ENCODE measurements around the gene HLA-DRB5.
"Not testable (repeated sequence)": the region's sequence is repeated elsewhere in the genome, so short reads cannot be mapped to it uniquely, and the experiment has no call there.

The HLA-DRB5 gene

GRCh38 chr6:32529697-32530430 is at the start of gene HLA-DRB5:
Gene HLA-DRB5 (minus strand): TSS chr6:32530287. CDS start chr6:32530224, 63 bp downstream.
- DNase-seq (ENCODE audit: low read depth): no peak

- DNase-seq (ENCODE audit: low read depth): no peak
Measured at GRCh38 chr6:32578962-32579361, 48.9 kb upstream of the HLA-DRB5 start.

GRCh38 chr6:32577493-32577892 is 47.4 kb upstream of the HLA-DRB5 start:
- DNase-seq (ENCODE audit: low read depth): not testable (repeated sequence)

GRCh38 chr6:32576250-32576649 is 46.2 kb upstream of the HLA-DRB5 start:
- no peak for DNase-seq (ENCODE audit: low read depth)

GRCh38 chr6:32570363-32570905 is 40.3 kb upstream of the HLA-DRB5 start:
- DNase-seq (ENCODE audit: low read depth): no peak

- no peak for DNase-seq (ENCODE audit: low read depth)
Measured at GRCh38 chr6:32568561-32568960, 38.5 kb upstream of the HLA-DRB5 start.

- no peak for DNase-seq (ENCODE audit: low read depth)
Measured at GRCh38 chr6:32566957-32567356, 36.9 kb upstream of the HLA-DRB5 start.

GRCh38 chr6:32565511-32565910 is 35.4 kb upstream of the HLA-DRB5 start:
- no peak for DNase-seq (ENCODE audit: low read depth)

- no peak for DNase-seq (ENCODE audit: low read depth)
Measured at GRCh38 chr6:32562940-32563339, 32.9 kb upstream of the HLA-DRB5 start.

- no peak for DNase-seq (ENCODE audit: low read depth)
Measured at GRCh38 chr6:32559747-32560146, 29.7 kb upstream of the HLA-DRB5 start.

GRCh38 chr6:32558426-32559057 is 28.5 kb upstream of the HLA-DRB5 start:
- no peak for DNase-seq (ENCODE audit: low read depth)

GRCh38 chr6:32554116-32554965 is 24.3 kb upstream of the HLA-DRB5 start:
- DNase-seq (ENCODE audit: low read depth): no peak

GRCh38 chr6:32553037-32553742 is 23.1 kb upstream of the HLA-DRB5 start:
- DNase-seq (ENCODE audit: low read depth): no peak

- DNase-seq (ENCODE audit: low read depth): no peak
Measured at GRCh38 chr6:32551410-32551809, 21.3 kb upstream of the HLA-DRB5 start.

- no peak for DNase-seq (ENCODE audit: low read depth)
Measured at GRCh38 chr6:32539839-32540238, 9.8 kb upstream of the HLA-DRB5 start.

- not testable (repeated sequence) for DNase-seq (ENCODE audit: low read depth)
Measured at GRCh38 chr6:32530431-32530793, 325 bp upstream of the HLA-DRB5 start.

- DNase-seq (ENCODE audit: low read depth): no peak
Measured at GRCh38 chr6:32522302-32523047, 7.6 kb downstream of the HLA-DRB5 start.

- no peak for DNase-seq (ENCODE audit: low read depth)
Measured at GRCh38 chr6:32519910-32520258, 10.2 kb downstream of the HLA-DRB5 start.

GRCh38 chr6:32519118-32519909 is 10.8 kb downstream of the HLA-DRB5 start:
- no peak for DNase-seq (ENCODE audit: low read depth)

GRCh38 chr6:32517654-32518445 is 12.2 kb downstream of the HLA-DRB5 start:
- DNase-seq (ENCODE audit: low read depth): no peak

All from stimulated activated CD8-positive, alpha-beta memory T cell treated with anti-CD3 and anti-CD28 coated beads, Interleukin-15, amount 100 ng/mL, for 24 hours (primary cell).